Measurements from ENCODE around the gene STPG3. TPM values are rescaled to one million over a fixed set of nuclear protein-coding genes. Genes with fewer than 3 reads are reported as not detected.

STPG3 gene
- total and polyA plus RNA-seq, 4 donors: not detected

DNA sequence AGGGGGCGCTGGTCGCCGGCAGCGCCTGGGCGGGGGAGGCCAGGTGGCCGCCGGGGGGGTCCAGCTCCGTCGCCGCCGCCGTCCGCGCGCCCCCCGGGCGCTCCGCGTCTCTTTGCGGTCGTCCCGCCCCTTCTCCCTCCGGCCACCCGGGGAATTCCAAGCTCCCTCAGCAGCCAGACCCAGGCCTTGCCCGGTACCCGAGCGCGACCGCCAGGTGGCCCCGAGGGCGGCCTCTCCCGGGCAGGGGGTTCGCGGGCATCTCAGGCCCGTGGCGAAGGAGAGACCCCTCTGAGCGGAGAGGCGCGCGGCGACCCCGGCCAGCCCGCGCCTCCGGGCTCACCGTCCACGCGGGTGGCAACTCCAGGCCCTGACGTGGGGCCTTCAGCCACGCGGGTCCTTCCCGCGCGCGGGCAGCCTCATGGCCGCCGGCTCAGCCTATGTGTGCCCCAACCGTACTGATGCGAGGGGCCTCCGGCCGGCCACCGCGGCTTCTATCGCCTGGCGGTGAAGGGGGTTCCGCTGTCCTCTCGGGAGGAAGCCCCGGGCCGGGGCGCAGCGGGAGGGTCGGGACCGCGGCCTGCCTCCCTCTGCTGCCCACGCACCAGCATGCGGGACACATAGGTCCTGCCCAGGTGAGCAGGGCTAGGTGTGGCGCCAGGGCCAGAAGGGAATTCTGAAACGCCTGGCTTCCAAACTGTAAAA lies 51.5 kb downstream of the STPG3 start:
- WGBS: 13% methylated on average over 78 of the region's 78 CpGs
- Histone ChIP-seq H3K27me3 (ENCODE audit: control insufficient read depth in 4 of 4, insufficient read depth in 4 of 4, low read length in 3 of 4) (peaks cover 0 to 3% (median 0%) of the 10 kb centered on the region in 4 donors), H3K4me3 (ENCODE audit: low read depth in 1 of 3, low read length in 3 of 3) (peak overlapping the region in 1 of 3 donors; percentile 55), H3K9me3 (ENCODE audit: control insufficient read depth in 4 of 4, low read length in 3 of 4) (no peaks in the 10 kb centered on the region), H3K4me1 (ENCODE audit: control insufficient read depth in 4 of 4, insufficient read depth in 4 of 4, low read length in 3 of 4) (peaks cover 13 to 62% (median 28%) of the 10 kb centered on the region in 4 donors), H3K27ac (ENCODE audit: low read depth in 1 of 2, low read length in 2 of 2) (peak overlapping the region; percentile 0 to 50), H3K9ac (ENCODE audit: low read depth in 1 of 2, low read length in 2 of 2) (no peak overlapping the region), H3K36me3 (ENCODE audit: control insufficient read depth in 4 of 4, insufficient read depth in 3 of 4, low read depth in 1 of 4, low read length in 3 of 4) (no peaks in the 10 kb centered on the region)
- TF ChIP-seq, protein P1, sequence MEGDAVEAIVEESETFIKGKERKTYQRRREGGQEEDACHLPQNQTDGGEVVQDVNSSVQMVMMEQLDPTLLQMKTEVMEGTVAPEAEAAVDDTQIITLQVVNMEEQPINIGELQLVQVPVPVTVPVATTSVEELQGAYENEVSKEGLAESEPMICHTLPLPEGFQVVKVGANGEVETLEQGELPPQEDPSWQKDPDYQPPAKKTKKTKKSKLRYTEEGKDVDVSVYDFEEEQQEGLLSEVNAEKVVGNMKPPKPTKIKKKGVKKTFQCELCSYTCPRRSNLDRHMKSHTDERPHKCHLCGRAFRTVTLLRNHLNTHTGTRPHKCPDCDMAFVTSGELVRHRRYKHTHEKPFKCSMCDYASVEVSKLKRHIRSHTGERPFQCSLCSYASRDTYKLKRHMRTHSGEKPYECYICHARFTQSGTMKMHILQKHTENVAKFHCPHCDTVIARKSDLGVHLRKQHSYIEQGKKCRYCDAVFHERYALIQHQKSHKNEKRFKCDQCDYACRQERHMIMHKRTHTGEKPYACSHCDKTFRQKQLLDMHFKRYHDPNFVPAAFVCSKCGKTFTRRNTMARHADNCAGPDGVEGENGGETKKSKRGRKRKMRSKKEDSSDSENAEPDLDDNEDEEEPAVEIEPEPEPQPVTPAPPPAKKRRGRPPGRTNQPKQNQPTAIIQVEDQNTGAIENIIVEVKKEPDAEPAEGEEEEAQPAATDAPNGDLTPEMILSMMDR (IDR thresholded peaks at IDR 0.05; ENCODE audit: low read depth, low read length, missing input control): peak; percentile 38
- TF ChIP-seq, protein P2, sequence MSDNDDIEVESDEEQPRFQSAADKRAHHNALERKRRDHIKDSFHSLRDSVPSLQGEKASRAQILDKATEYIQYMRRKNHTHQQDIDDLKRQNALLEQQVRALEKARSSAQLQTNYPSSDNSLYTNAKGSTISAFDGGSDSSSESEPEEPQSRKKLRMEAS (IDR thresholded peaks at IDR 0.05): no peak
- TF ChIP-seq TAF1 (conservative IDR thresholded peaks at IDR 0.05) (no peak), RAD21 (IDR thresholded peaks at IDR 0.05) (peak in 1 of 2 donors; percentile 9)
- no peak for DNase-seq (ENCODE audit: low spot score)

Other genes with a start within 250 kb of the STPG3 start
- 10 to 100 TPM in 1 of 2 donors, 1 to 10 TPM in 1; 2.9 to 15.2 TPM for gene ABCA2, start 223.0 kb upstream of the STPG3 start, total RNA-seq
- gene ABCA2, start 223.0 kb upstream of the STPG3 start, polyA plus RNA-seq: 10 to 100 TPM in 1 of 2 donors, 1 to 10 TPM in 1; 9.5 to 15.1 TPM
- gene FUT7, start 219.2 kb upstream of the STPG3 start, total RNA-seq: under 1 TPM; 0.37 to 0.67 TPM
- gene FUT7, start 219.2 kb upstream of the STPG3 start, polyA plus RNA-seq: under 1 TPM in 1 of 2 donors, not detected in 1; 0.14 TPM
- 1 to 10 TPM; 2.7 to 5.6 TPM for gene NPDC1, start 205.1 kb upstream of the STPG3 start, total RNA-seq
- gene NPDC1, start 205.1 kb upstream of the STPG3 start, polyA plus RNA-seq: 10 to 100 TPM in 1 of 2 donors, 1 to 10 TPM in 1; 9.0 to 14.5 TPM
- under 1 TPM; 0.09 to 0.25 TPM for gene ENTPD2, start 197.2 kb upstream of the STPG3 start, total RNA-seq
- gene ENTPD2, start 197.2 kb upstream of the STPG3 start, polyA plus RNA-seq: under 1 TPM; 0.17 to 0.40 TPM
- gene SAPCD2, start 180.7 kb upstream of the STPG3 start, total RNA-seq: 1 to 10 TPM in 1 of 2 donors, under 1 TPM in 1; 0.08 to 1.8 TPM
- gene SAPCD2, start 180.7 kb upstream of the STPG3 start, polyA plus RNA-seq: under 1 TPM; 0.06 to 0.38 TPM
- 1 to 10 TPM; 1.8 to 2.3 TPM for gene UAP1L1, start 173.8 kb upstream of the STPG3 start, total RNA-seq
- gene UAP1L1, start 173.8 kb upstream of the STPG3 start, polyA plus RNA-seq: 1 to 10 TPM in 1 of 2 donors, under 1 TPM in 1; 0.35 to 1.6 TPM
- gene MAN1B1, start 164.3 kb upstream of the STPG3 start, total RNA-seq: 10 to 100 TPM; 19.9 to 31.8 TPM
- 10 to 100 TPM; 23.2 to 29.7 TPM for gene MAN1B1, start 164.3 kb upstream of the STPG3 start, polyA plus RNA-seq
- gene DPP7, start 136.6 kb upstream of the STPG3 start, total RNA-seq: 10 to 100 TPM; 25.0 to 38.8 TPM
- gene DPP7, start 136.6 kb upstream of the STPG3 start, polyA plus RNA-seq: 10 to 100 TPM; 62.6 to 71.1 TPM
- gene GRIN1, start 112.1 kb upstream of the STPG3 start, total RNA-seq: not detected
- gene GRIN1, start 112.1 kb upstream of the STPG3 start, polyA plus RNA-seq: under 1 TPM in 1 of 2 donors, not detected in 1; 0.05 TPM
- gene LRRC26, start 81.2 kb upstream of the STPG3 start, total RNA-seq: under 1 TPM in 1 of 2 donors, not detected in 1; 0.17 TPM
- under 1 TPM in 1 of 2 donors, not detected in 1; 0.09 TPM for gene LRRC26, start 81.2 kb upstream of the STPG3 start, polyA plus RNA-seq
- gene TMEM210, start 79.2 kb upstream of the STPG3 start, total RNA-seq: not detected
- gene TMEM210, start 79.2 kb upstream of the STPG3 start, polyA plus RNA-seq: not detected
- 10 to 100 TPM; 19.4 to 32.6 TPM for gene ANAPC2, start 62.7 kb upstream of the STPG3 start, total RNA-seq
- gene ANAPC2, start 62.7 kb upstream of the STPG3 start, polyA plus RNA-seq: 10 to 100 TPM in 1 of 2 donors, 1 to 10 TPM in 1; 9.3 to 19.9 TPM
- 10 to 100 TPM; 29.8 to 37.5 TPM for gene SSNA1, start 62.6 kb upstream of the STPG3 start, total RNA-seq
- 10 to 100 TPM; 43.1 to 44.2 TPM for gene SSNA1, start 62.6 kb upstream of the STPG3 start, polyA plus RNA-seq
- gene TPRN, start 50.5 kb upstream of the STPG3 start, total RNA-seq: 10 to 100 TPM in 1 of 2 donors, 1 to 10 TPM in 1; 5.4 to 15.8 TPM
- 10 to 100 TPM in 1 of 2 donors, 1 to 10 TPM in 1; 6.5 to 20.1 TPM for gene TPRN, start 50.5 kb upstream of the STPG3 start, polyA plus RNA-seq
- 10 to 100 TPM; 19.9 to 21.5 TPM for gene TMEM203, start 45.6 kb upstream of the STPG3 start, total RNA-seq
- 10 to 100 TPM; 21.4 to 27.5 TPM for gene TMEM203, start 45.6 kb upstream of the STPG3 start, polyA plus RNA-seq
- 1 to 10 TPM; 2.9 to 4.7 TPM for gene NDOR1, start 45.6 kb upstream of the STPG3 start, total RNA-seq
- gene NDOR1, start 45.6 kb upstream of the STPG3 start, polyA plus RNA-seq: 1 to 10 TPM; 2.5 to 3.5 TPM
- gene RNF208, start 29.0 kb upstream of the STPG3 start, total RNA-seq: under 1 TPM; 0.28 to 0.59 TPM
- gene RNF208, start 29.0 kb upstream of the STPG3 start, polyA plus RNA-seq: 1 to 10 TPM; 4.6 to 7.1 TPM
- under 1 TPM; 0.14 to 0.25 TPM for gene CYSRT1, start 26.1 kb upstream of the STPG3 start, total RNA-seq
- under 1 TPM; 0.15 to 0.50 TPM for gene CYSRT1, start 26.1 kb upstream of the STPG3 start, polyA plus RNA-seq
- not detected for gene RNF224, start 23.8 kb upstream of the STPG3 start, total RNA-seq
- gene RNF224, start 23.8 kb upstream of the STPG3 start, polyA plus RNA-seq: not detected
- gene SLC34A3, start 20.4 kb upstream of the STPG3 start, total RNA-seq: not detected
- gene SLC34A3, start 20.4 kb upstream of the STPG3 start, polyA plus RNA-seq: not detected
- 100 to 1,000 TPM; 179 to 191 TPM for gene TUBB4B, start 10.0 kb upstream of the STPG3 start, total RNA-seq
- 100 to 1,000 TPM; 173 to 199 TPM for gene TUBB4B, start 10.0 kb upstream of the STPG3 start, polyA plus RNA-seq
- 10 to 100 TPM; 16.5 to 19.7 TPM for gene NELFB, start 4.0 kb downstream of the STPG3 start, total RNA-seq
- 10 to 100 TPM in 1 of 2 donors, 1 to 10 TPM in 1; 4.7 to 24.6 TPM for gene NELFB, start 4.0 kb downstream of the STPG3 start, polyA plus RNA-seq
- gene TOR4A, start 26.4 kb downstream of the STPG3 start, total RNA-seq: 1 to 10 TPM; 5.0 to 5.1 TPM
- gene TOR4A, start 26.4 kb downstream of the STPG3 start, polyA plus RNA-seq: 1 to 10 TPM in 1 of 2 donors, under 1 TPM in 1; 0.35 to 3.6 TPM
- gene NRARP, start 51.0 kb downstream of the STPG3 start, total RNA-seq: 1 to 10 TPM in 1 of 2 donors, under 1 TPM in 1; 0.93 to 1.3 TPM
- gene NRARP, start 51.0 kb downstream of the STPG3 start, polyA plus RNA-seq: under 1 TPM in 1 of 2 donors, not detected in 1; 0.48 TPM
- 1 to 10 TPM; 2.5 to 6.7 TPM for gene EXD3, start 171.9 kb downstream of the STPG3 start, total RNA-seq
- gene EXD3, start 171.9 kb downstream of the STPG3 start, polyA plus RNA-seq: 1 to 10 TPM; 3.6 to 3.7 TPM
- gene NOXA1, start 172.1 kb downstream of the STPG3 start, total RNA-seq: 1 to 10 TPM; 1.3 to 2.4 TPM
- 1 to 10 TPM; 2.4 to 3.6 TPM for gene NOXA1, start 172.1 kb downstream of the STPG3 start, polyA plus RNA-seq
- gene ENTPD8, start 190.1 kb downstream of the STPG3 start, total RNA-seq: 1 to 10 TPM; 1.6 to 4.7 TPM
- gene ENTPD8, start 190.1 kb downstream of the STPG3 start, polyA plus RNA-seq: 1 to 10 TPM; 5.1 to 6.2 TPM
- 10 to 100 TPM in 1 of 2 donors, 1 to 10 TPM in 1; 1.7 to 12.9 TPM for gene NSMF, start 208.0 kb downstream of the STPG3 start, total RNA-seq
- 10 to 100 TPM in 1 of 2 donors, 1 to 10 TPM in 1; 4.6 to 13.5 TPM for gene NSMF, start 208.0 kb downstream of the STPG3 start, polyA plus RNA-seq

All from liver (tissue), 9 donors.